ENCODE results near the gene THBD.

Gene THBD

DNA sequence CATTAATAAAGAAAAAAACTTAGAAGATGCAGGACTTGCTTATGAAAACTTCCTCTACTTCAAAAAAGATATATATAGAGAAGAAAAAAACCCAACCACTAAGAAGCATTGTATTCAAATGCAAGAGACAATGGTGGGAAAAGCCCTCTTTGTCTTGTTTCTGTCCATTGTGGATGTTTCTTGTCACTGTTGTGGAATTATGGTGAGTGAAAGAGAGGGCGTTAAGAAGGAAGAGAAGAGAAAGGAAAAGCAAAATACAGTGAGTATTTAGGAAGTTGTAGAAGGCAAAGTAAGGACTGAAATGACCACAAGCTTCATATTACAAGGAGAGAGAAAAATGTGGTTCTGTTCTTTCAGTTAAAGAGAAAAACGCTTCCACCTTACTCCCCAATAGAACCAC lies 14.1 kb upstream of the THBD start:
- no peaks in the 10 kb centered on the region for H3K36me3 ChIP-seq (ENCODE audit: insufficient read depth)
- no peaks in the 10 kb centered on the region for H4K20me1 ChIP-seq (ENCODE audit: insufficient read depth)
- TF ChIP-seq, protein P1, sequence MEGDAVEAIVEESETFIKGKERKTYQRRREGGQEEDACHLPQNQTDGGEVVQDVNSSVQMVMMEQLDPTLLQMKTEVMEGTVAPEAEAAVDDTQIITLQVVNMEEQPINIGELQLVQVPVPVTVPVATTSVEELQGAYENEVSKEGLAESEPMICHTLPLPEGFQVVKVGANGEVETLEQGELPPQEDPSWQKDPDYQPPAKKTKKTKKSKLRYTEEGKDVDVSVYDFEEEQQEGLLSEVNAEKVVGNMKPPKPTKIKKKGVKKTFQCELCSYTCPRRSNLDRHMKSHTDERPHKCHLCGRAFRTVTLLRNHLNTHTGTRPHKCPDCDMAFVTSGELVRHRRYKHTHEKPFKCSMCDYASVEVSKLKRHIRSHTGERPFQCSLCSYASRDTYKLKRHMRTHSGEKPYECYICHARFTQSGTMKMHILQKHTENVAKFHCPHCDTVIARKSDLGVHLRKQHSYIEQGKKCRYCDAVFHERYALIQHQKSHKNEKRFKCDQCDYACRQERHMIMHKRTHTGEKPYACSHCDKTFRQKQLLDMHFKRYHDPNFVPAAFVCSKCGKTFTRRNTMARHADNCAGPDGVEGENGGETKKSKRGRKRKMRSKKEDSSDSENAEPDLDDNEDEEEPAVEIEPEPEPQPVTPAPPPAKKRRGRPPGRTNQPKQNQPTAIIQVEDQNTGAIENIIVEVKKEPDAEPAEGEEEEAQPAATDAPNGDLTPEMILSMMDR (conservative IDR thresholded peaks at IDR 0.05; ENCODE audit: low read depth, low read length): no peak
- no peaks in the 10 kb centered on the region for H3K79me2 ChIP-seq (ENCODE audit: insufficient read depth, low read depth)
- no peak overlapping the region for H3K9ac ChIP-seq
- H3K4me3 ChIP-seq (IDR thresholded peaks at IDR 0.05; ENCODE audit: insufficient read depth, low read depth, low read length): no peak overlapping the region
- no peak overlapping the region for H3K4me2 ChIP-seq
- no peak overlapping the region for H2AFZ ChIP-seq (ENCODE audit: low read depth)
- H3K4me1 ChIP-seq (ENCODE audit: low read depth, poor library complexity, severe bottlenecking): no peaks in the 10 kb centered on the region
- no peaks in the 10 kb centered on the region for H3K27me3 ChIP-seq (ENCODE audit: insufficient read depth, low read depth)
- no peak overlapping the region for H3K27ac ChIP-seq

DNA sequence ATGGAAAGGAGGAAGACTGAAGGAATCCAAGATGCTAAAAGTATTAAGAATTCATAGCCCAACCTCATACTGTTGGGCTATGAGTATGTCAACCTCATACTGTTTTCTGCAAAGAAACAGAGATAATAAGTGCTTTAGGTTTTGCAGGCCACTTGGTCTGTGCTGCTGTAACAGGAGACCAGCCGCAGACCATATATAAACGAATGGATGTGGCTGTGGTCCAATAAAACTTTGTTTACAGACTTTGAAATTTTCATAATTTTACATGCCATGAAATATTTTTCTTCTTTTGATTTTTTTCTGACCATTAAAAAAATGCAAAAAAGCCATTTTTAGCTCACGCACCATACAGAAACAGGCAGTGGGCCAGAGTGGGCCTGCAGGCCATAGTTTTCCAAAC lies 13.7 kb upstream of the THBD start:
- Histone ChIP-seq H3K4me2 (no peak overlapping the region), H3K27me3 (ENCODE audit: insufficient read depth, low read depth) (no peaks in the 10 kb centered on the region), H3K36me3 (ENCODE audit: insufficient read depth) (no peaks in the 10 kb centered on the region), H3K4me3 (IDR thresholded peaks at IDR 0.05; ENCODE audit: insufficient read depth, low read depth, low read length) (no peak overlapping the region), H3K4me1 (ENCODE audit: low read depth, poor library complexity, severe bottlenecking) (no peaks in the 10 kb centered on the region), H2AFZ (ENCODE audit: low read depth) (no peak overlapping the region), H3K27ac (no peak overlapping the region), H4K20me1 (ENCODE audit: insufficient read depth) (no peaks in the 10 kb centered on the region), H3K9ac (no peak overlapping the region), H3K79me2 (ENCODE audit: insufficient read depth, low read depth) (no peaks in the 10 kb centered on the region)
- TF ChIP-seq, protein P1 (conservative IDR thresholded peaks at IDR 0.05; ENCODE audit: low read depth, low read length): no peak

DNA sequence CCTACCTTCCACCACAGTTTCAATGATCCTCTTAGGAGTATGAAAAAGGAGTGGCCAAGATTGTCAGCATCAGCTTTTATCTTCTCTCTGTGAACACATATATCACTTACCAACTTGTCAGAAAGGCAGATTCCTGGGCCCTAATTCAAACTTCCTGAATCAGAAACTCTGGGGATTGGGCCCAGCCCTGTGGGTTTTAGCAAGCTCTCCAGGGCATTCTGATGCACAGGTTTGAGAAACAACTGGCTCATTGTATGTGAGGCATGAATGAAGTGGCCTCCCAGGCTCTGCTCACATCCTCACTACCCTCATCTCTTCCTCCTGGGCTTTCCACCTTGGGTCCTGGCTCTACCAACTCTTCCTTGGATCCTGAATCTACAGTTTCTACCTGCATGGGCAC lies 13.2 kb upstream of the THBD start:
- Histone ChIP-seq H4K20me1 (ENCODE audit: insufficient read depth) (no peaks in the 10 kb centered on the region), H3K36me3 (ENCODE audit: insufficient read depth) (no peaks in the 10 kb centered on the region), H3K9ac (no peak overlapping the region), H3K27ac (no peak overlapping the region), H3K79me2 (ENCODE audit: insufficient read depth, low read depth) (no peaks in the 10 kb centered on the region), H2AFZ (ENCODE audit: low read depth) (no peak overlapping the region), H3K4me3 (IDR thresholded peaks at IDR 0.05; ENCODE audit: insufficient read depth, low read depth, low read length) (no peak overlapping the region), H3K4me1 (ENCODE audit: low read depth, poor library complexity, severe bottlenecking) (no peaks in the 10 kb centered on the region), H3K27me3 (ENCODE audit: insufficient read depth, low read depth) (no peaks in the 10 kb centered on the region), H3K4me2 (no peak overlapping the region)
- TF ChIP-seq, protein P1 (conservative IDR thresholded peaks at IDR 0.05; ENCODE audit: low read depth, low read length): no peak

DNA sequence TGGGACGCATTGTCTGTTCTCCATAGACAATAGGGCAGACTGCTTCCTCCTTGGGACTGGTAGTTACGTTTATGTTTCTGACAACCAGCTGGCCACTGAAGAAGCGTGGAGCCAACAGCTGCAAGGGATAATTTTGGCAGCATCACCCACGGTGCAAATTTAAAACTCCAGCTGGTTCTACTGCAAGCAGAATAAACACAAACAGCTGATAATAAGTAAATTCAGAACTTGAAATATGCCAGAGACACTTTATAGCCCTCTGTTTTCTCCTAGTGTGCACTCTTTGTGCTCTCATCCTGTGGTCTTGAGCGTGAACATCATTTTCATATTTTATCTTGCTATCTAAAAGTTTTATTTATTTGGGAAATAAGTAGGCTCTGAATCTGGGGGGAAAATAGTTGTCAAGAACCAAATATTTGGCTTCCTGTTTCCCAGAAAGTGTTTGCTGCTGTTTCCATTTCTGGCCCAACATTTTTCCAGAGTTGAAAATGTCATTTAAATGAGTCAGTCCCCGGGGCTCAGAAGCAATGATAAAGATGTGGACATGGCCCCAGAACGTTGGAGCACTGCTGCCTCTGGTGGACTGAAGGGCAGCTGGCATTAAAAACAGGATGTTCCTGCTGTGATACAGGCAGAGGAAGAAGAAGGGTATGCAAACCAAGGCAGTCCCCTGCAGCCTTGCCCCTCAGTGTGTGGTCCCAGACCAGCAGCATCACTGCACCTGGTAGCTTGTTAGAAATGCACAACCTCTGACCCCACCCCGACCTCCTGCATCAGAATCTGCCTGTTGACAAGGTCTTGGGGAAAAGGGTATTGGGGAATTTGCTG lies 12.5 kb upstream of the THBD start:
- Histone ChIP-seq H4K20me1 (ENCODE audit: insufficient read depth) (no peaks in the 10 kb centered on the region), H3K36me3 (ENCODE audit: insufficient read depth) (no peaks in the 10 kb centered on the region), H3K4me1 (ENCODE audit: low read depth, poor library complexity, severe bottlenecking) (no peaks in the 10 kb centered on the region), H3K9ac (no peak overlapping the region), H2AFZ (ENCODE audit: low read depth) (no peak overlapping the region), H3K4me2 (no peak overlapping the region), H3K27ac (no peak overlapping the region), H3K4me3 (IDR thresholded peaks at IDR 0.05; ENCODE audit: insufficient read depth, low read depth, low read length) (no peak overlapping the region), H3K27me3 (ENCODE audit: insufficient read depth, low read depth) (no peaks in the 10 kb centered on the region), H3K79me2 (ENCODE audit: insufficient read depth, low read depth) (no peaks in the 10 kb centered on the region)
- TF ChIP-seq, protein P1 (conservative IDR thresholded peaks at IDR 0.05; ENCODE audit: low read depth, low read length): no peak
